SHP77 (cell line): ENCODE results near the gene EEF1AKMT4.
A peak's percentile ranks its signal among the peaks of the same experiment; 100 is the strongest.

Source experiments
- DNase-seq, 2 experiments: peaks; one replicate each; lab custom pipeline; 2025; lab: John Stamatoyannopoulos, UW

Gene EEF1AKMT4

GRCh38 chr3:184249412-184250166 lies at the start of gene EEF1AKMT4:
EEF1AKMT4 (plus strand) TSS chr3:184249672; CDS start chr3:184249695, 23 bp downstream.
- peak; percentile 96 for DNase-seq

GRCh38 chr3:184200825-184201224 lies 48.6 kb upstream of the EEF1AKMT4 start:
- DNase-seq = no peak

- DNase-seq = no peak
Measured at GRCh38 chr3:184203526-184203925, 45.9 kb upstream of the EEF1AKMT4 start.

- no peak for DNase-seq
Measured at GRCh38 chr3:184209146-184209923, 40.1 kb upstream of the EEF1AKMT4 start.

- no peak for DNase-seq
Measured at GRCh38 chr3:184211297-184211696, 38.2 kb upstream of the EEF1AKMT4 start.

- no peak for DNase-seq
Measured at GRCh38 chr3:184211718-184212117, 37.8 kb upstream of the EEF1AKMT4 start.

GRCh38 chr3:184218814-184219213 lies 30.7 kb upstream of the EEF1AKMT4 start:
- DNase-seq = no peak

GRCh38 chr3:184222521-184222920 lies 27.0 kb upstream of the EEF1AKMT4 start:
- DNase-seq = no peak

GRCh38 chr3:184223946-184224345 lies 25.5 kb upstream of the EEF1AKMT4 start:
- no peak for DNase-seq

- DNase-seq = peak in 1 of 2 experiments; percentile 32
Measured at GRCh38 chr3:184227481-184227935, 22.0 kb upstream of the EEF1AKMT4 start.

GRCh38 chr3:184228376-184229137 lies 20.9 kb upstream of the EEF1AKMT4 start:
- no peak for DNase-seq

- DNase-seq = peak; percentile 42 to 72
Measured at GRCh38 chr3:184229394-184230080, 19.9 kb upstream of the EEF1AKMT4 start, which contains the start of gene VWA5B2. VWA5B2 (plus strand) TSS chr3:184229585; CDS start chr3:184230529, 944 bp downstream.

GRCh38 chr3:184230081-184230602 lies 19.3 kb upstream of the EEF1AKMT4 start:
- DNase-seq = no peak

- DNase-seq = no peak
Measured at GRCh38 chr3:184230603-184231528, 18.6 kb upstream of the EEF1AKMT4 start.

GRCh38 chr3:184231671-184232070 lies 17.8 kb upstream of the EEF1AKMT4 start:
- DNase-seq = no peak

- no peak for DNase-seq
Measured at GRCh38 chr3:184233127-184233843, 16.2 kb upstream of the EEF1AKMT4 start.

- peak in 1 of 2 experiments; percentile 46 for DNase-seq
Measured at GRCh38 chr3:184234224-184234623, 15.2 kb upstream of the EEF1AKMT4 start.

- no peak for DNase-seq
Measured at GRCh38 chr3:184234671-184235380, 14.6 kb upstream of the EEF1AKMT4 start.
